ENCODE measurements around the gene SORCS3. TPM values are rescaled to one million over a fixed set of nuclear protein-coding genes. Genes with fewer than 3 reads are reported as not detected.

SORCS3 gene
- total and polyA plus RNA-seq, 2 of the 13 experiments (the other 11 are each of a cell fraction or from before 2014, with no cell fraction given) = 0.07 TPM; not detected in 1

DNA sequence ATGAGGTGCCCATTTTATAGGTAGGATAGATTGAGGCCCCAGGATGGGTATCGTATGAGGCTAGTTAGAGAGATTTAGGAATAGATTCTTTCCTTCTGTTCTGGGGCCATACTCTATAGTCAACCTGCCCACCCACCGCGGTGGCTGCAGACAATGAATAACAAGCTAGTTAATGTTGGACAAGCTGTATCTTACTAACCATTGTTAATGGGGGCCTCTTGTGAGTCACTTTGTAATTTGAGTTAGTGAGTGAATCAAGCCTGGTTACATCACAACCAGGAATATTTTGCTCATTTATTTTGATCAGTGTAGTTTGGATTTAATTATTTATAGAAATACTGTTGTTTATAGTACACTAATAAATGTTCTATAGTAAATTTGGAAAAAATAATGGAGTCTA, 7.3 kb downstream of the SORCS3 start:
- Histone ChIP-seq H3K4me3 (replicated peaks in 1 of 3; ENCODE audit: insufficient read depth in 1 of 3, low read depth in 2 of 3, low read length in 3 of 3) (no peak overlapping the region), H3K4me2 (ENCODE audit: low read depth, low read length) (no peak overlapping the region), H4K20me1 (ENCODE audit: insufficient read depth, low read length) (no peaks in the 10 kb centered on the region), H3K4me1 (ENCODE audit: insufficient read depth, low read length) (no peaks in the 10 kb centered on the region), H3K27me3 (ENCODE audit: control insufficient read depth in 1 of 2, insufficient read depth in 2 of 2, low read length in 2 of 2) (peaks cover 0 to 5% of the 10 kb centered on the region in 2 experiments; a peak in 3 of 5 replicates), H3K9ac (ENCODE audit: insufficient read depth, low read depth, low read length) (no peak overlapping the region), H3K9me3 (ENCODE audit: low read length) (no peaks in the 10 kb centered on the region), H2AFZ (ENCODE audit: low read length) (no peak overlapping the region), H3K36me3 (replicated peaks in 1 of 2; ENCODE audit: control insufficient read depth in 1 of 2, insufficient read depth in 2 of 2, low read length in 2 of 2) (no peaks in the 10 kb centered on the region), H3K27ac (ENCODE audit: extremely low read length, insufficient read depth, low read length) (no peak overlapping the region), H3K79me2 (ENCODE audit: insufficient read depth, low read length) (no peaks in the 10 kb centered on the region)
- in situ Hi-C loops (cut with HindIII; ENCODE audit: extremely low pct_ligation_motif_present, low pct_unique_long_range_greater_than_20kb) (loop anchor here (10.0 kb wide), 1 partner anchor 276 kb away; no protein-coding TSS in a partner anchor), intact Hi-C loops (cut with micrococcal nuclease; ENCODE audit: unreplicated experiment) (no loop called here)
- ChIA-PET CTCF (ENCODE audit: low intra/inter-chr PET ratio, low total read pairs) (no interaction called here), POLR2A (no interaction called here)
- no TSS peak for BruUV-seq (replicated peaks)
- TF ChIP-seq HNRNPUL1 (IDR thresholded peaks at IDR 0.05; ENCODE audit: low read depth, low read length) = no peak
- TF ChIP-seq MXI1 (IDR thresholded peaks at IDR 0.05; ENCODE audit: borderline replicate concordance, low read depth, low read length) = no peak
- no peak for TF ChIP-seq ZNF430 (CRISPR knock-in tag; IDR thresholded peaks at IDR 0.05)
- no peak for TF ChIP-seq ARNT2 (CRISPR knock-in tag; IDR thresholded peaks at IDR 0.05; ENCODE audit: low read depth)
- no peak for TF ChIP-seq GTF2F1 (IDR thresholded peaks at IDR 0.05; ENCODE audit: low read length)
- TF ChIP-seq PCBP1 (IDR thresholded peaks at IDR 0.05; ENCODE audit: borderline replicate concordance, low read depth, low read length) = no peak
- TF ChIP-seq, protein P1, sequence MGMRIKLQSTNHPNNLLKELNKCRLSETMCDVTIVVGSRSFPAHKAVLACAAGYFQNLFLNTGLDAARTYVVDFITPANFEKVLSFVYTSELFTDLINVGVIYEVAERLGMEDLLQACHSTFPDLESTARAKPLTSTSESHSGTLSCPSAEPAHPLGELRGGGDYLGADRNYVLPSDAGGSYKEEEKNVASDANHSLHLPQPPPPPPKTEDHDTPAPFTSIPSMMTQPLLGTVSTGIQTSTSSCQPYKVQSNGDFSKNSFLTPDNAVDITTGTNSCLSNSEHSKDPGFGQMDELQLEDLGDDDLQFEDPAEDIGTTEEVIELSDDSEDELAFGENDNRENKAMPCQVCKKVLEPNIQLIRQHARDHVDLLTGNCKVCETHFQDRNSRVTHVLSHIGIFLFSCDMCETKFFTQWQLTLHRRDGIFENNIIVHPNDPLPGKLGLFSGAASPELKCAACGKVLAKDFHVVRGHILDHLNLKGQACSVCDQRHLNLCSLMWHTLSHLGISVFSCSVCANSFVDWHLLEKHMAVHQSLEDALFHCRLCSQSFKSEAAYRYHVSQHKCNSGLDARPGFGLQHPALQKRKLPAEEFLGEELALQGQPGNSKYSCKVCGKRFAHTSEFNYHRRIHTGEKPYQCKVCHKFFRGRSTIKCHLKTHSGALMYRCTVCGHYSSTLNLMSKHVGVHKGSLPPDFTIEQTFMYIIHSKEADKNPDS (CRISPR knock-in tag; IDR thresholded peaks at IDR 0.05) = no peak
- no peak for TF ChIP-seq MTF1 (CRISPR knock-in tag; IDR thresholded peaks at IDR 0.05)
- no peak for TF ChIP-seq MAFK (conservative IDR thresholded peaks at IDR 0.05 in 1 of 2, IDR thresholded peaks at IDR 0.05 in 1 of 2; ENCODE audit: low read length in 2 of 2)
- no peak for TF ChIP-seq PRMT3 (CRISPR knock-in tag; IDR thresholded peaks at IDR 0.05; ENCODE audit: borderline replicate concordance, low read depth)
- no peak for TF ChIP-seq NFYC (CRISPR knock-in tag; IDR thresholded peaks at IDR 0.05)
- no peak for TF ChIP-seq FOXA1 (IDR thresholded peaks at IDR 0.05)
- no peak for TF ChIP-seq FOXA1 (CRISPR knock-in tag; IDR thresholded peaks at IDR 0.05)
- TF ChIP-seq, protein P2, sequence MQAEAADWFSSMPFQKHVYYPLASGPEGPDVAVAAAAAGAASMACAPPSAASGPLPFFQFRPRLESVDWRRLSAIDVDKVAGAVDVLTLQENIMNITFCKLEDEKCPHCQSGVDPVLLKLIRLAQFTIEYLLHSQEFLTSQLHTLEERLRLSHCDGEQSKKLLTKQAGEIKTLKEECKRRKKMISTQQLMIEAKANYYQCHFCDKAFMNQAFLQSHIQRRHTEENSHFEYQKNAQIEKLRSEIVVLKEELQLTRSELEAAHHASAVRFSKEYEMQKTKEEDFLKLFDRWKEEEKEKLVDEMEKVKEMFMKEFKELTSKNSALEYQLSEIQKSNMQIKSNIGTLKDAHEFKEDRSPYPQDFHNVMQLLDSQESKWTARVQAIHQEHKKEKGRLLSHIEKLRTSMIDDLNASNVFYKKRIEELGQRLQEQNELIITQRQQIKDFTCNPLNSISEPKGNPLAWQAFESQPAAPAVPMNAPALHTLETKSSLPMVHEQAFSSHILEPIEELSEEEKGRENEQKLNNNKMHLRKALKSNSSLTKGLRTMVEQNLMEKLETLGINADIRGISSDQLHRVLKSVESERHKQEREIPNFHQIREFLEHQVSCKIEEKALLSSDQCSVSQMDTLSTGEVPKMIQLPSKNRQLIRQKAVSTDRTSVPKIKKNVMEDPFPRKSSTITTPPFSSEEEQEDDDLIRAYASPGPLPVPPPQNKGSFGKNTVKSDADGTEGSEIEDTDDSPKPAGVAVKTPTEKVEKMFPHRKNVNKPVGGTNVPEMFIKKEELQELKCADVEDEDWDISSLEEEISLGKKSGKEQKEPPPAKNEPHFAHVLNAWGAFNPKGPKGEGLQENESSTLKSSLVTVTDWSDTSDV (CRISPR knock-in tag; IDR thresholded peaks at IDR 0.05) = no peak
- TF ChIP-seq, protein P3, sequence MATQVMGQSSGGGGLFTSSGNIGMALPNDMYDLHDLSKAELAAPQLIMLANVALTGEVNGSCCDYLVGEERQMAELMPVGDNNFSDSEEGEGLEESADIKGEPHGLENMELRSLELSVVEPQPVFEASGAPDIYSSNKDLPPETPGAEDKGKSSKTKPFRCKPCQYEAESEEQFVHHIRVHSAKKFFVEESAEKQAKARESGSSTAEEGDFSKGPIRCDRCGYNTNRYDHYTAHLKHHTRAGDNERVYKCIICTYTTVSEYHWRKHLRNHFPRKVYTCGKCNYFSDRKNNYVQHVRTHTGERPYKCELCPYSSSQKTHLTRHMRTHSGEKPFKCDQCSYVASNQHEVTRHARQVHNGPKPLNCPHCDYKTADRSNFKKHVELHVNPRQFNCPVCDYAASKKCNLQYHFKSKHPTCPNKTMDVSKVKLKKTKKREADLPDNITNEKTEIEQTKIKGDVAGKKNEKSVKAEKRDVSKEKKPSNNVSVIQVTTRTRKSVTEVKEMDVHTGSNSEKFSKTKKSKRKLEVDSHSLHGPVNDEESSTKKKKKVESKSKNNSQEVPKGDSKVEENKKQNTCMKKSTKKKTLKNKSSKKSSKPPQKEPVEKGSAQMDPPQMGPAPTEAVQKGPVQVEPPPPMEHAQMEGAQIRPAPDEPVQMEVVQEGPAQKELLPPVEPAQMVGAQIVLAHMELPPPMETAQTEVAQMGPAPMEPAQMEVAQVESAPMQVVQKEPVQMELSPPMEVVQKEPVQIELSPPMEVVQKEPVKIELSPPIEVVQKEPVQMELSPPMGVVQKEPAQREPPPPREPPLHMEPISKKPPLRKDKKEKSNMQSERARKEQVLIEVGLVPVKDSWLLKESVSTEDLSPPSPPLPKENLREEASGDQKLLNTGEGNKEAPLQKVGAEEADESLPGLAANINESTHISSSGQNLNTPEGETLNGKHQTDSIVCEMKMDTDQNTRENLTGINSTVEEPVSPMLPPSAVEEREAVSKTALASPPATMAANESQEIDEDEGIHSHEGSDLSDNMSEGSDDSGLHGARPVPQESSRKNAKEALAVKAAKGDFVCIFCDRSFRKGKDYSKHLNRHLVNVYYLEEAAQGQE (IDR thresholded peaks at IDR 0.05; ENCODE audit: borderline replicate concordance in 1 of 2, low read depth in 1 of 2, low read length in 2 of 2) = no peak
- TF ChIP-seq ZNF510 (CRISPR knock-in tag; IDR thresholded peaks at IDR 0.05; ENCODE audit: low read depth) = no peak
- TF ChIP-seq ZNF747 (CRISPR knock-in tag; IDR thresholded peaks at IDR 0.05; ENCODE audit: borderline replicate concordance) = no peak
- TF ChIP-seq MXD4 (CRISPR knock-in tag; IDR thresholded peaks at IDR 0.05) = no peak
- ATAC-seq (no peak), FAIRE-seq (no peak), DNase-seq (ENCODE audit: low spot score) (no peak)
- WGBS (ENCODE audit: low lambda C conversion rate) = 46% methylated on average over 3 of the region's 3 CpGs

Data from HepG2 (cell line).